GM12878 (cell line): ENCODE data around the gene CC2D2B. TPM values are rescaled to one million over a fixed set of nuclear protein-coding genes. Genes with fewer than 3 reads are reported as not detected.
"Not testable (repeated sequence)": the region's sequence is repeated elsewhere in the genome, so short reads cannot be mapped to it uniquely, and the experiment has no call there.

Experiments used
- ATAC-seq: fragments of 200-7000 bp; cut with Tn5 transposase; 3 replicates; pipeline ENCODE4 v1.9.1; 2020; ENCODE audit warnings: mild to moderate bottlenecking, moderate library complexity
- BruUV-seq: library from RNA; stranded (reverse); fragments of 400-500 nt; replicated peaks from 2 replicates; lab custom pipeline; 2021; lab: Mats Ljungman, UMichigan
- CTCF ChIA-PET: fragments of 300-600 bp; sonication (Branson Sonifier 250); formaldehyde crosslinking; extraction: SDS; loops from one replicate; lab custom pipeline; 2021; ENCODE audit warnings: inconsistent platforms; lab: Yijun Ruan, JAX
- POLR2A ChIA-PET: fragments of 350-600 bp; formaldehyde crosslinking; extraction: SDS; loops from one replicate; lab custom pipeline; 2021; ENCODE audit warnings: inconsistent platforms; lab: Charles Lee
- RAD21 ChIA-PET: fragments of 300-600 bp; sonication (Branson Sonifier 250); formaldehyde crosslinking; loops from one replicate; lab custom pipeline; 2023; ENCODE audit warnings: antibody characterized with exemption; ENCODE audit not compliant: unreplicated experiment; lab: Charles Lee
- SMC1A ChIA-PET: fragments of 300-600 bp; sonication (Branson Sonifier 250); formaldehyde crosslinking; loops from one replicate; lab custom pipeline; 2023; ENCODE audit not compliant: unreplicated experiment, uncharacterized antibody; lab: Charles Lee
- DNase-seq: peaks from one replicate; pipeline ENCODE4 v3.0.0-alpha.2; 2011; ENCODE audit warnings: low read depth, low spot score
- FAIRE-seq: peaks from 3 replicates; lab custom pipeline; 2011; peaks lifted over from hg19 to GRCh38; lab: Jason Lieb, UNC
- H2AFZ ChIP-seq: 2 replicates; pipeline ENCODE4 v1.6.0; 2011; ENCODE audit warnings: low read depth, low read length, control low read depth; ENCODE audit not compliant: control insufficient read depth
- H3K27ac ChIP-seq: 2 replicates; pipeline ENCODE4 v1.5.1; 2011; ENCODE audit warnings: control low read depth; ENCODE audit not compliant: control insufficient read depth, insufficient read depth
- H3K27me3 ChIP-seq, 2 experiments: replicated peaks in 1 of 2; 2 replicates each; pipeline versions ENCODE4 v1.6.0 to v1.6.1; 2011; ENCODE audit warnings: low read length in 1 of 2; ENCODE audit not compliant: control insufficient read depth in 2 of 2, insufficient read depth in 2 of 2
- H3K36me3 ChIP-seq, 2 experiments: 2 replicates each; pipeline ENCODE4 v1.5.1; 2011; ENCODE audit warnings: low read length in 1 of 2; ENCODE audit not compliant: control insufficient read depth in 2 of 2, insufficient read depth in 2 of 2
- H3K4me1 ChIP-seq: 2 replicates; pipeline ENCODE4 v1.6.1; 2011; ENCODE audit warnings: mild to moderate bottlenecking, low read length, moderate library complexity, mixed read lengths; ENCODE audit not compliant: control insufficient read depth, insufficient read depth
- H3K4me2 ChIP-seq: 2 replicates; pipeline ENCODE4 v1.6.0; 2011; ENCODE audit warnings: control low read depth; ENCODE audit not compliant: control insufficient read depth, insufficient read depth
- H3K4me3 ChIP-seq: fragments of 200-600 bp; sonication (generic); 2 replicates; pipeline ENCODE4 v1.5.1; 2016
- H3K79me2 ChIP-seq: 2 replicates; pipeline ENCODE4 v1.6.0; 2011; ENCODE audit warnings: low read length; ENCODE audit not compliant: control insufficient read depth, insufficient read depth
- H3K9ac ChIP-seq: 2 replicates; pipeline ENCODE4 v1.8.0; 2011; ENCODE audit warnings: low read length, control low read depth, mixed read lengths; ENCODE audit not compliant: control insufficient read depth, insufficient read depth
- H3K9me3 ChIP-seq: replicated peaks from 3 replicates; pipeline ENCODE4 v1.5.1; 2011; ENCODE audit warnings: mild to moderate bottlenecking, low read length; ENCODE audit not compliant: control insufficient read depth, insufficient read depth
- H4K20me1 ChIP-seq: 2 replicates; pipeline ENCODE4 v1.6.0; 2011; ENCODE audit not compliant: control insufficient read depth, insufficient read depth
- CHD4 ChIP-seq: fragments of 200-600 bp; sonication (generic); IDR thresholded peaks from 2 replicates; pipeline ENCODE4 v1.6.1; 2016; ENCODE audit warnings: mild to moderate bottlenecking
- MAX ChIP-seq: IDR thresholded peaks from 2 replicates; pipeline ENCODE4 v1.6.1; 2012; ENCODE audit warnings: low read depth, low read length, improper control_type of control experiment
- PAX8 ChIP-seq: fragments of 450-650 bp; IDR thresholded peaks from 2 replicates; pipeline ENCODE4 v1.6.1; 2017; ENCODE audit warnings: mild to moderate bottlenecking, moderate library complexity
- RUNX3 ChIP-seq: IDR thresholded peaks from 2 replicates; pipeline ENCODE4 v1.6.1; 2012; ENCODE audit warnings: low read length, inconsistent platforms
- ZZZ3 ChIP-seq: IDR thresholded peaks from 2 replicates; pipeline ENCODE4 v1.6.1; 2011; ENCODE audit warnings: low read depth; ENCODE audit not compliant: control insufficient read depth, insufficient read length
- WGBS: methylation state at CpG from one replicate; pipeline ENCODE4 v1.1.6; 2016; ENCODE audit warnings: low lambda C conversion rate; ENCODE audit not compliant: insufficient replicate concordance, insufficient coverage; ENCODE audit errors: missing lambda C conversion rate; 5-methylcytosine and 5-hydroxymethylcytosine counted together
- in situ Hi-C: fragments of 300-500 bp; cut with MboI; formaldehyde crosslinking; loops from 9 replicates; pipeline ENCODE4 v1.14.3; 2018; ENCODE audit warnings: mixed read lengths
- intact Hi-C: fragments of 100-400 bp; cut with micrococcal nuclease; formaldehyde crosslinking; loops from one replicate; pipeline ENCODE4 v1.14.2; 2022; ENCODE audit not compliant: unreplicated experiment
- polyA plus RNA-seq, 11 experiments: library from polyadenylated mRNA; depleted of rRNA in 4 of 11; unstranded in 6 of 11; stranded (reverse) in 5 of 11; fragments of >200 nt; fragmentation: Nextera tagmentation in 4 of 11; fragmentation: Illumina TruSeq in 1 of 11; extraction: Ambion mirVana in 4 of 11; extraction: Trizol in 1 of 11; gene quantifications; 1 replicate in 1 of 11; 2 replicates in 10 of 11; pipeline versions ENCODE4 v1.2.1 to v1.2.3, GENCODE V29; 2011 to 2016; ENCODE audit warnings: inconsistent platforms in 2 of 11, missing spikeins in 2 of 11, low read depth in 1 of 11
- total RNA-seq, 4 experiments: library from RNA; depleted of rRNA in 3 of 4; stranded (reverse); fragments of >200 nt in 3 of 4; fragmentation: Illumina TruSeq in 1 of 4; extraction: Trizol in 1 of 4; gene quantifications; 2 replicates each; pipeline versions ENCODE4 v1.2.1 to v1.2.3, GENCODE V29; 2013 to 2021

CC2D2B gene
- total and polyA plus RNA-seq, 10 of the 15 experiments (the other 5 are each of a cell fraction or from before 2014, with no cell fraction given): 0.42 to 2.8 (median 0.78) TPM

DNA sequence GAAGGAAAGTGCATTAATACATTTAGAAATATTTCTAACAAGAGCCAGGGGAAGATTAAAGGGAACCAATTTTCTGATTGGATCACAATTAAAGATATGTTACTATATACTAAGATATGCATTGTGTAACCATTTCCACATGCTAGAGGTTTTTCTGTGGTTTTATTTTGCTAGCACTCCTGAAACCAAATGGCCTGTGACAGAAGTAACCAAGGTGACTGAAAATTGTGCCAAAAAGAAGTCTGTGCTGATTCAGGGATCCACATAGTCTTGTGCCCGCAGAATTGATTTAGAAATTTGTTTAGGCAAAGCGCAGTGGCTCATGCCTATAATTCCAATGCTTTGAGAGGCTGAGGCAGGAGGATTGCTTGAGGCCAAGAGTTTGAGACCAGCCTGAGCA lies 1.8 kb downstream of the CC2D2B start:
- intact Hi-C loops: no loop called here
- Histone ChIP-seq H3K4me1 (peaks cover 4% of the 10 kb centered on the region; the same call in 1 of the 2 replicates), H3K79me2 (peaks cover 9% of the 10 kb centered on the region), H3K9ac (no peak overlapping the region), H3K4me2 (no peak overlapping the region), H3K27me3 (no peaks in the 10 kb centered on the region), H3K4me3 (no peak overlapping the region), H2AFZ (no peak overlapping the region), H3K9me3 (no peaks in the 10 kb centered on the region), H3K36me3 (no peaks in the 10 kb centered on the region; a peak in 1 of 4 replicates), H3K27ac (no peak overlapping the region), H4K20me1 (no peaks in the 10 kb centered on the region)
- TF ChIP-seq PAX8: no peak
- no peak for TF ChIP-seq ZZZ3
- TF ChIP-seq RUNX3: peak; percentile 33
- TF ChIP-seq MAX: no peak
- TF ChIP-seq CHD4: no peak
- in situ Hi-C loops: no loop called here
- DNase-seq (no peak), ATAC-seq (no peak), FAIRE-seq (no peak)
- no TSS peak for BruUV-seq
- ChIA-PET RAD21 (no interaction called here), SMC1A (interaction anchor here (0.6 kb wide), 1 partner anchor 18 kb away, joined by 3 read pairs; no protein-coding TSS in a partner anchor), CTCF (interaction anchor here (1.2 kb wide), 1 partner anchor 126 kb away, joined by 3 read pairs; no protein-coding TSS in a partner anchor), POLR2A (no interaction called here)
- WGBS: 96% methylated on average over 2 of the region's 2 CpGs

GRCh38 chr10:95916039-95916438 lies 8.3 kb downstream of the CC2D2B start:
- H3K4me2 ChIP-seq, BruUV-seq, POLR2A ChIA-PET, H3K9me3 ChIP-seq, intact Hi-C loops, H3K4me3 ChIP-seq, H4K20me1 ChIP-seq, H3K9ac ChIP-seq, RAD21 ChIA-PET, H3K27ac ChIP-seq, FAIRE-seq, DNase-seq, H3K27me3 ChIP-seq, H3K79me2 ChIP-seq, CTCF ChIA-PET, in situ Hi-C loops, H3K4me1 ChIP-seq, H2AFZ ChIP-seq, H3K36me3 ChIP-seq, ATAC-seq: not testable (repeated sequence)
- SMC1A ChIA-PET: interaction anchor here (1.4 kb wide), 1 partner anchor 11 kb away, joined by 3 read pairs; no protein-coding TSS in a partner anchor
